Choroid plexus epithelial cell (primary cell): ENCODE results near the gene LAMB2.

Experiments
- DNase-seq: peaks from one replicate; pipeline ENCODE4 v3.0.0-alpha.2; 2010; ENCODE audit warnings: low read depth
- H3K4me3 ChIP-seq: 2 replicates; pipeline ENCODE4 v1.5.1; 2011; ENCODE audit warnings: low read depth, mild to moderate bottlenecking, control low read depth, low read length, moderate library complexity
- TF ChIP-seq, protein P1 (sequence below): conservative IDR thresholded peaks from 2 replicates; pipeline ENCODE4 v1.5.1; 2011; ENCODE audit warnings: low read depth, mild to moderate bottlenecking, control low read depth, inconsistent platforms, low read length, moderate library complexity

The LAMB2 gene

DNA sequence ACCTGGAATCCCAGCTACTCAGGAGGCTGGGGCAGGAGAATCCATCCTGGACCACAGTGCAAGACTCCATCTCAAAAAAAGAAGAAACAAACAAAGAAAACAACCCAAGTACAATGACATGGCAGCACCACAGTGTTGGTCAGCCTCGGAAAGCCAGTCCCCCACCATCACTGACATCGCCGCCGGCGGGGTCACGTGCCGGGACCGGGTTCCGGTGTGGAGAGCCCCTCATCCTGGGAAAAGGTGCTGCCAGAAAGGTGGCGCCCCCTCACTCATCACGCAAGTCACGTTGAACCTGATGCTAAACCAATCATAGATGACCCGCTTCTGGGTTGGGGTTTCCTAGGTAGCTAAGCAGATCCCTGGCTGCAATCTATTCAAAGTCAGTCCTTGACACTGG is 56.7 kb downstream of the LAMB2 start:
- no peak overlapping the region for H3K4me3 ChIP-seq
- TF ChIP-seq, protein P1, sequence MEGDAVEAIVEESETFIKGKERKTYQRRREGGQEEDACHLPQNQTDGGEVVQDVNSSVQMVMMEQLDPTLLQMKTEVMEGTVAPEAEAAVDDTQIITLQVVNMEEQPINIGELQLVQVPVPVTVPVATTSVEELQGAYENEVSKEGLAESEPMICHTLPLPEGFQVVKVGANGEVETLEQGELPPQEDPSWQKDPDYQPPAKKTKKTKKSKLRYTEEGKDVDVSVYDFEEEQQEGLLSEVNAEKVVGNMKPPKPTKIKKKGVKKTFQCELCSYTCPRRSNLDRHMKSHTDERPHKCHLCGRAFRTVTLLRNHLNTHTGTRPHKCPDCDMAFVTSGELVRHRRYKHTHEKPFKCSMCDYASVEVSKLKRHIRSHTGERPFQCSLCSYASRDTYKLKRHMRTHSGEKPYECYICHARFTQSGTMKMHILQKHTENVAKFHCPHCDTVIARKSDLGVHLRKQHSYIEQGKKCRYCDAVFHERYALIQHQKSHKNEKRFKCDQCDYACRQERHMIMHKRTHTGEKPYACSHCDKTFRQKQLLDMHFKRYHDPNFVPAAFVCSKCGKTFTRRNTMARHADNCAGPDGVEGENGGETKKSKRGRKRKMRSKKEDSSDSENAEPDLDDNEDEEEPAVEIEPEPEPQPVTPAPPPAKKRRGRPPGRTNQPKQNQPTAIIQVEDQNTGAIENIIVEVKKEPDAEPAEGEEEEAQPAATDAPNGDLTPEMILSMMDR = no peak
- DNase-seq = no peak
